ENCODE data around the gene NRG2.

NRG2 gene

GRCh38 chr5:139985733-139986132, 57.4 kb downstream of the NRG2 start:
- ATAC-seq = peak; percentile 76

DNA sequence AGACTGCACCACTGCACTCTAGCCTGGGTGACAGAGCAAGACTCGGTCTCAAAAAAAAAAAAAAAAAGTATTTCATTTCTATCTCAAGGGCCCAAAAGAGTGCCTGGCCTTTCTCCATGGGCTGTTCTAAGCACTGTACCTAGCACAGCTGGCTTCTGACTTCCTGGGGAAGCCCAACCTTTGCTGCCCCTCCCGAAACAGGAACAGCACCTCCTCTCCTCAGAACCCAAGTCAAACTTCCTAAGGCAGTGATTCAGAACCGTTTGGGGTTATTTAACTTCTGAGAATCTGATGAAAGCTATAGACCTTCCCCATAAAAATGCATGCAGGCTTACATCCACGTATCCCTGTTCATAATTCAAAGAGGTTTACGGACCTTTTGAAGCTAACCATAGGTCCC, 57.8 kb downstream of the NRG2 start:
- TF ChIP-seq OSR1 (CRISPR knock-in tag; IDR thresholded peaks at IDR 0.05) (no peak), TCF4 (CRISPR knock-in tag; IDR thresholded peaks at IDR 0.05; ENCODE audit: borderline replicate concordance) (no peak), ISL1 (CRISPR knock-in tag; IDR thresholded peaks at IDR 0.05) (no peak), ESRRG (CRISPR knock-in tag; IDR thresholded peaks at IDR 0.05) (no peak)
- no peak for ATAC-seq

More at GRCh38 chr5:139985733-139986132, 57.4 kb downstream of the NRG2 start:
- TF ChIP-seq ZNF70 (CRISPR knock-in tag; IDR thresholded peaks at IDR 0.05) (no peak), POU6F1 (CRISPR knock-in tag; IDR thresholded peaks at IDR 0.05; ENCODE audit: borderline replicate concordance, low read depth) (no peak), TCF4 (CRISPR knock-in tag; IDR thresholded peaks at IDR 0.05; ENCODE audit: borderline replicate concordance) (no peak), CREB5 (CRISPR knock-in tag; IDR thresholded peaks at IDR 0.05; ENCODE audit: low read depth) (no peak), ZNF565 (CRISPR knock-in tag; conservative IDR thresholded peaks at IDR 0.05; ENCODE audit: low read depth) (no peak), SNAI2 (CRISPR knock-in tag; IDR thresholded peaks at IDR 0.05) (no peak), RARB (CRISPR knock-in tag; IDR thresholded peaks at IDR 0.05) (no peak), ZFP30 (CRISPR knock-in tag; IDR thresholded peaks at IDR 0.05) (no peak), BACH2 (CRISPR knock-in tag; IDR thresholded peaks at IDR 0.05; ENCODE audit: borderline replicate concordance) (no peak), GLIS3 (CRISPR knock-in tag; IDR thresholded peaks at IDR 0.05) (no peak), ARNTL (CRISPR knock-in tag; IDR thresholded peaks at IDR 0.05; ENCODE audit: borderline replicate concordance, low read depth) (no peak)

- TF ChIP-seq BACH2 (CRISPR knock-in tag; IDR thresholded peaks at IDR 0.05; ENCODE audit: borderline replicate concordance) (no peak), ZC3H10 (CRISPR knock-in tag; IDR thresholded peaks at IDR 0.05) (no peak), POU6F1 (CRISPR knock-in tag; IDR thresholded peaks at IDR 0.05; ENCODE audit: borderline replicate concordance, low read depth) (no peak), ZNF70 (CRISPR knock-in tag; IDR thresholded peaks at IDR 0.05) (no peak), CREB5 (CRISPR knock-in tag; IDR thresholded peaks at IDR 0.05; ENCODE audit: low read depth) (no peak), CSDC2 (CRISPR knock-in tag; IDR thresholded peaks at IDR 0.05) (no peak), ARNTL (CRISPR knock-in tag; IDR thresholded peaks at IDR 0.05; ENCODE audit: borderline replicate concordance, low read depth) (no peak)
- ATAC-seq = no peak
These were observed 58.3 kb downstream of the NRG2 start for GRCh38 chr5:139984816-139985215.

GRCh38 chr5:139982975-139983240, 60.2 kb downstream of the NRG2 start:
- ATAC-seq = peak; percentile 19
- TF ChIP-seq ZNF8 (CRISPR knock-in tag; IDR thresholded peaks at IDR 0.05) (no peak), ESRRG (CRISPR knock-in tag; IDR thresholded peaks at IDR 0.05) (no peak), ZNF70 (CRISPR knock-in tag; IDR thresholded peaks at IDR 0.05) (no peak), OSR1 (CRISPR knock-in tag; IDR thresholded peaks at IDR 0.05) (no peak), TCF4 (CRISPR knock-in tag; IDR thresholded peaks at IDR 0.05; ENCODE audit: borderline replicate concordance) (no peak), RARB (CRISPR knock-in tag; IDR thresholded peaks at IDR 0.05) (no peak), TOX (CRISPR knock-in tag; IDR thresholded peaks at IDR 0.05; ENCODE audit: borderline replicate concordance) (no peak), ZFP3 (CRISPR knock-in tag; IDR thresholded peaks at IDR 0.05) (no peak), CREB5 (CRISPR knock-in tag; IDR thresholded peaks at IDR 0.05; ENCODE audit: low read depth) (no peak)
- TF ChIP-seq, protein P1, sequence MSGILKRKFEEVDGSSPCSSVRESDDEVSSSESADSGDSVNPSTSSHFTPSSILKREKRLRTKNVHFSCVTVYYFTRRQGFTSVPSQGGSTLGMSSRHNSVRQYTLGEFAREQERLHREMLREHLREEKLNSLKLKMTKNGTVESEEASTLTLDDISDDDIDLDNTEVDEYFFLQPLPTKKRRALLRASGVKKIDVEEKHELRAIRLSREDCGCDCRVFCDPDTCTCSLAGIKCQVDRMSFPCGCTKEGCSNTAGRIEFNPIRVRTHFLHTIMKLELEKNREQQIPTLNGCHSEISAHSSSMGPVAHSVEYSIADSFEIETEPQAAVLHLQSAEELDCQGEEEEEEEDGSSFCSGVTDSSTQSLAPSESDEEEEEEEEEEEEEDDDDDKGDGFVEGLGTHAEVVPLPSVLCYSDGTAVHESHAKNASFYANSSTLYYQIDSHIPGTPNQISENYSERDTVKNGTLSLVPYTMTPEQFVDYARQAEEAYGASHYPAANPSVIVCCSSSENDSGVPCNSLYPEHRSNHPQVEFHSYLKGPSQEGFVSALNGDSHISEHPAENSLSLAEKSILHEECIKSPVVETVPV (CRISPR knock-in tag; IDR thresholded peaks at IDR 0.05) = no peak
